ENCODE measurements around the gene RCAN3.

The RCAN3 gene

DNA sequence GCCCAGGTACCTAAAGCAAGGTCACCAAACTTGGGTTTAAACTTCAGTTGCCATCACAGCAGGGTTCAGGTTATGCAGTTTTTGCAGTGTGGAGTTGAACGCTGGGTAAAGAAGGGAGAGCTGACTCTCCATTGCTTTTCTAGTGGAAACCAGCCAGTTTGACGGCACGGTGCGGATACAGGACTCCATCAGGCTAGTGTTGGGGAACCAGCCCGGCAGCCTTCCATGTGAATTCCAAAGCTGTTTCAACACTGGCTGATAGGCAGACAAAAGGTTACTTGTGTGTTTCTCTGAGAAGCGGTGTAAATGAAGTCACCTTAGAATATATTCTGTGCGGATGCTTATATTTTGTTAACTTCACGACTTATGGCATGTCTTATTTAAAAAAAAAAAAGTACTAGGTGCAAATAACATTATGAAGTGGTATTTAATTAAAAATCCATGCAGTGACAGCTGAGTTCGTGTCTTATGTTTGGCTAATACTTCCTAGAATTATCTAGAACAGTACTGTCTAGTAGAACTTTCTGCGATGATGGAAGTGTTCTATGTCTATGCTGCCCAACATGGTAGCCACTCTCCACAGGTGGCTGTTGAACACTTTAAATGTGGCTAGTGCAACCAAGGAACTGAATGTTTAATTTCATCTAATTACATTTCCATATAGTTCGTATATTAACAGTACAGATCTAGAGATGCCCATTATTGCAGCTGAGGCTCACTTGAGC lies 29.9 kb upstream of the RCAN3 start:
- Mint-ChIP-seq H3K36me3 (ENCODE audit: low read depth) (peaks cover 8% of the 10 kb centered on the region), H3K4me1 (no peaks in the 10 kb centered on the region), H3K27me3 (ENCODE audit: low read depth) (no peaks in the 10 kb centered on the region), H3K27ac (no peak overlapping the region), H3K4me3 (no peak overlapping the region), H3K9me3 (no peaks in the 10 kb centered on the region)
- TF ChIP-seq, protein P1, sequence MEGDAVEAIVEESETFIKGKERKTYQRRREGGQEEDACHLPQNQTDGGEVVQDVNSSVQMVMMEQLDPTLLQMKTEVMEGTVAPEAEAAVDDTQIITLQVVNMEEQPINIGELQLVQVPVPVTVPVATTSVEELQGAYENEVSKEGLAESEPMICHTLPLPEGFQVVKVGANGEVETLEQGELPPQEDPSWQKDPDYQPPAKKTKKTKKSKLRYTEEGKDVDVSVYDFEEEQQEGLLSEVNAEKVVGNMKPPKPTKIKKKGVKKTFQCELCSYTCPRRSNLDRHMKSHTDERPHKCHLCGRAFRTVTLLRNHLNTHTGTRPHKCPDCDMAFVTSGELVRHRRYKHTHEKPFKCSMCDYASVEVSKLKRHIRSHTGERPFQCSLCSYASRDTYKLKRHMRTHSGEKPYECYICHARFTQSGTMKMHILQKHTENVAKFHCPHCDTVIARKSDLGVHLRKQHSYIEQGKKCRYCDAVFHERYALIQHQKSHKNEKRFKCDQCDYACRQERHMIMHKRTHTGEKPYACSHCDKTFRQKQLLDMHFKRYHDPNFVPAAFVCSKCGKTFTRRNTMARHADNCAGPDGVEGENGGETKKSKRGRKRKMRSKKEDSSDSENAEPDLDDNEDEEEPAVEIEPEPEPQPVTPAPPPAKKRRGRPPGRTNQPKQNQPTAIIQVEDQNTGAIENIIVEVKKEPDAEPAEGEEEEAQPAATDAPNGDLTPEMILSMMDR (IDR thresholded peaks at IDR 0.05; ENCODE audit: unreplicated experiment in 3 of 3): no peak

DNA sequence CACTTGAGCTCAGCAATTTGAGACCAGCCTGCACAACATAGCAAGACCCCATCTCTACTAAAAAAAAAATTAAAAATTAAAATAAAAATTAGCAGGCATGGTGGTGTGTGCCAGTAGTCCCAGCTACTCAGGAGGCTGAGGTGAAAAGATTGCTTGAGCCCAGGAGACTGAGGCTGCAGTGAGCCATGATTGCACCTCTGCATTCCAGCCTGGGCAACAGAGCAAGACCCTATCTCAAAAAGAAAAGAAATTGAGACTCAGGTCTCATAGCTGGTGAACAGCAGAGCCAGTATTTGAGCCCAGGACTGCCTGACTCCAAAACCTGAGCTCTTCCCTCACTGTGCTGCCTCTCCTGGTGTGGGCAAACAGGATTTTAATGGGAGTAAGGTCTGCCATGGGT lies 28.4 kb upstream of the RCAN3 start:
- Mint-ChIP-seq H3K27ac (no peak overlapping the region), H3K9me3 (no peaks in the 10 kb centered on the region), H3K4me1 (no peaks in the 10 kb centered on the region), H3K27me3 (ENCODE audit: low read depth) (no peaks in the 10 kb centered on the region), H3K4me3 (no peak overlapping the region), H3K36me3 (ENCODE audit: low read depth) (peaks cover 5% of the 10 kb centered on the region)
- TF ChIP-seq, protein P1 (IDR thresholded peaks at IDR 0.05; ENCODE audit: unreplicated experiment in 3 of 3): no peak

DNA sequence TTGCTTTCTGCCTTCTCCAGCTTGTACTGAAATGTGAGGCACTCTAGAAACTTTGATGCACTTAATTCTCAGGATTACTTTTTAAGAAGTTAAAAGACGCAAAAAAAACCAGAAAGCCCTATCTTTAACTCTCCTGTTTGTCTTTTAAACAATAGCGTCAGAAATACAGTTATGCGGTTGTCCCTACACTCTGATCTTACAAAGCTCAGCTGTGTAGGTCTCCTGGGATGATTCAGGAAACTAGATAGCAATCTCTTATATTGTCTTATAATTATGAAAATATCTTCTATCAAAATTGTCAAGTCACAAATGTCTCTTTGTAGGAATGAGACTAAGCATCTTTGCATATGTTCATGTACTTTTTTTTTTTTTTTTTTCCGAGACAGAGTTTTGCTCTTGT lies 26.9 kb upstream of the RCAN3 start:
- TF ChIP-seq, protein P1 (IDR thresholded peaks at IDR 0.05; ENCODE audit: unreplicated experiment in 3 of 3): no peak
- Mint-ChIP-seq H3K27me3 (ENCODE audit: low read depth) (peaks cover 3% of the 10 kb centered on the region), H3K4me3 (no peak overlapping the region), H3K36me3 (ENCODE audit: low read depth) (no peaks in the 10 kb centered on the region), H3K4me1 (no peaks in the 10 kb centered on the region), H3K9me3 (no peaks in the 10 kb centered on the region), H3K27ac (no peak overlapping the region)

DNA sequence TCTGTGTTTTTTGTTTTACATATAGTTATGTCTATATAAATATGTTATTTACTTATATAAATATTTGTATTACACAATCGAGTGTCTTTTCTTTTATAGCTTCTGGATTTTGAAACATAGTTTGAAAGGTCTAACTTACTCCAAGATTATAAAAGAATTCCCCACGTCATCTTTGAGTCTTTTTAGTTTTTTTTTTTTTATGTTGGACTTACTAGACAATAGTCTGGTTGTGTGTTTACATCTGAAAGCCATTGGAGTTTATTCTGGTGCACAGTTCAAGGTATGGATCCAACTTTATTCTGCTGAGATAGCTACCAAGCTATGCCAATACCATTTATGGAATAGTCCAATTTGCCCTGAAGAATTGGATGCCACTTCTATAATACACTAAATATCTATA lies 26.1 kb upstream of the RCAN3 start:
- Mint-ChIP-seq H3K36me3 (ENCODE audit: low read depth) (no peaks in the 10 kb centered on the region), H3K4me1 (no peaks in the 10 kb centered on the region), H3K27me3 (ENCODE audit: low read depth) (peaks cover 3% of the 10 kb centered on the region), H3K4me3 (no peak overlapping the region), H3K9me3 (no peaks in the 10 kb centered on the region), H3K27ac (no peak overlapping the region)
- TF ChIP-seq, protein P1 (IDR thresholded peaks at IDR 0.05; ENCODE audit: unreplicated experiment in 3 of 3): no peak

DNA sequence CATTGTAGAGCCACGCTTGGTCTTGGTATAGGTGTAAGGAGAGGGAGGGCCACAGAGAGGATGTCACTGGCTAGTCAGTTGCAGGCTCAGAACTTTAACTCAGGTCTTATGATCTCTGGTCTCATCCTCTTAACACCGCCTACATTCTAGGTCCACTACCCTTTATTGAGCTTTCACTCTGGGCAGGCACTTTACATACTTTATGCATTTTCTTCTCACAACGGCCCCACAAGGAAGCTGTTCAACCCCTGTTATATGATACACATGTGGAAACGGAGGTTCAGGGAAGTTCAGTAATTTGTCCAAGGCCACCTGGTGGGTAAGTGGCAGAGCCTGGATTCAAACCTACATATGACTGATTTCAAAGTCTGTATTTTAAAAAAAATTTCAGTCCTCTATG lies 25.3 kb upstream of the RCAN3 start:
- H3K4me3 Mint-ChIP-seq: no peak overlapping the region
- H3K36me3 Mint-ChIP-seq (ENCODE audit: low read depth): no peaks in the 10 kb centered on the region
- H3K27ac Mint-ChIP-seq: no peak overlapping the region
- H3K27me3 Mint-ChIP-seq (ENCODE audit: low read depth): peaks cover 3% of the 10 kb centered on the region
- no peaks in the 10 kb centered on the region for H3K4me1 Mint-ChIP-seq
- TF ChIP-seq, protein P1 (IDR thresholded peaks at IDR 0.05; ENCODE audit: unreplicated experiment in 3 of 3): no peak
- H3K9me3 Mint-ChIP-seq: no peaks in the 10 kb centered on the region

DNA sequence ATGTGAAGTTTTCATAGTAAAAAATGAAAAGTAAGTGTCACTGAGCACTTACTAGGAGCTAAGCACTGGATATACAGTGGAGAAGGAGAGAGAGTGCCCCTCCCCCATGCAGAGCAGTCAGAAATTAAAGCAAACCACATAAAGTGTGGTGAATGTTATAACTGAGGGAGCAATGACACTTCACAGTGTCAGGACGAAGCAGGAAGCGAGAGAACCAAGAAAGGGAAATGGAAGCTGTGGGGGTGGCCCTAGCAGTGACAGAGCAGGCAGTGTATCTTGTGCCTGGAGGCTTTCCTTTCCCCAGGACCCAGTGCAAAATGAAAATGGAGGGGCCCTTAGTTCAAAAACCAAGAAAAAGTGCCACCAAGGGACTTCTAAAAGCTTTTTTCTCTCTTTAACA lies 21.5 kb upstream of the RCAN3 start:
- Mint-ChIP-seq H3K9me3 (no peaks in the 10 kb centered on the region), H3K36me3 (ENCODE audit: low read depth) (no peaks in the 10 kb centered on the region), H3K4me3 (no peak overlapping the region), H3K27me3 (ENCODE audit: low read depth) (peaks cover 8% of the 10 kb centered on the region), H3K4me1 (no peaks in the 10 kb centered on the region), H3K27ac (no peak overlapping the region)
- TF ChIP-seq, protein P1 (IDR thresholded peaks at IDR 0.05; ENCODE audit: unreplicated experiment in 3 of 3): no peak
